Stimulated activated CD8-positive, alpha-beta memory T cell treated with anti-CD3 and anti-CD28 coated beads, Interleukin-7, amount 100 ng/mL, for 1 hour (primary cell): ENCODE measurements around the gene RTP2.
"Not testable (repeated sequence)": the region's sequence is repeated elsewhere in the genome, so short reads cannot be mapped to it uniquely, and the experiment has no call there.

Experiments used
- DNase-seq, 2 donors: peaks; one replicate each; pipeline ENCODE4 v3.0.0-alpha.2; 2020; ENCODE audit warnings: low read depth in 2 of 2

RTP2 gene

GRCh38 chr3:187713504-187713903, 11.1 kb upstream of the RTP2 start:
- DNase-seq, result no peak

- DNase-seq, result no peak
Observed at GRCh38 chr3:187709155-187709554, 6.8 kb upstream of the RTP2 start.

- DNase-seq, result no peak
Observed at GRCh38 chr3:187708696-187709095, 6.3 kb upstream of the RTP2 start.

GRCh38 chr3:187706971-187707370, 4.6 kb upstream of the RTP2 start:
- no peak for DNase-seq

- DNase-seq, result no peak
Observed at GRCh38 chr3:187705164-187705563, 2.8 kb upstream of the RTP2 start.

- no peak for DNase-seq
Observed at GRCh38 chr3:187700249-187700648, 2.1 kb downstream of the RTP2 start.

GRCh38 chr3:187698499-187699399, 3.6 kb downstream of the RTP2 start:
- DNase-seq, result no peak

GRCh38 chr3:187696021-187696420, 6.3 kb downstream of the RTP2 start:
- DNase-seq, result no peak

GRCh38 chr3:187695449-187695848, 6.9 kb downstream of the RTP2 start:
- no peak for DNase-seq

- no peak for DNase-seq
Observed at GRCh38 chr3:187694801-187695200, 7.6 kb downstream of the RTP2 start.

GRCh38 chr3:187693431-187693830, 8.9 kb downstream of the RTP2 start:
- DNase-seq, result no peak

GRCh38 chr3:187689984-187690383, 12.4 kb downstream of the RTP2 start:
- no peak for DNase-seq

- DNase-seq, result no peak
Observed at GRCh38 chr3:187686621-187687273, 15.6 kb downstream of the RTP2 start.

GRCh38 chr3:187685948-187686347, 16.4 kb downstream of the RTP2 start:
- no peak for DNase-seq

- no peak for DNase-seq
Observed at GRCh38 chr3:187684880-187685279, 17.5 kb downstream of the RTP2 start.

GRCh38 chr3:187684444-187684843, 17.9 kb downstream of the RTP2 start:
- no peak for DNase-seq

- not testable (repeated sequence) for DNase-seq
Observed at GRCh38 chr3:187681756-187682155, 20.6 kb downstream of the RTP2 start.

- DNase-seq, result peak; percentile 24 to 36
Observed at GRCh38 chr3:187679638-187680396, 22.5 kb downstream of the RTP2 start.

- no peak for DNase-seq
Observed at GRCh38 chr3:187678726-187679268, 23.6 kb downstream of the RTP2 start.

- DNase-seq, result no peak
Observed at GRCh38 chr3:187677604-187678003, 24.8 kb downstream of the RTP2 start.

GRCh38 chr3:187673012-187673411, 29.3 kb downstream of the RTP2 start:
- DNase-seq, result no peak
